NB4 (cell line): ENCODE measurements around the gene ZNF446.

Experiments
- POLR2A ChIP-seq: IDR thresholded peaks from 2 replicates; pipeline ENCODE4 v1.6.1; 2011; ENCODE audit warnings: mild to moderate bottlenecking; ENCODE audit not compliant: insufficient read length; ENCODE audit errors: extremely low read depth
- TF ChIP-seq, protein P1 (sequence below): IDR thresholded peaks from one replicate; pipeline ENCODE4 v1.5.1; 2012; ENCODE audit warnings: low read depth, low read length

DNA sequence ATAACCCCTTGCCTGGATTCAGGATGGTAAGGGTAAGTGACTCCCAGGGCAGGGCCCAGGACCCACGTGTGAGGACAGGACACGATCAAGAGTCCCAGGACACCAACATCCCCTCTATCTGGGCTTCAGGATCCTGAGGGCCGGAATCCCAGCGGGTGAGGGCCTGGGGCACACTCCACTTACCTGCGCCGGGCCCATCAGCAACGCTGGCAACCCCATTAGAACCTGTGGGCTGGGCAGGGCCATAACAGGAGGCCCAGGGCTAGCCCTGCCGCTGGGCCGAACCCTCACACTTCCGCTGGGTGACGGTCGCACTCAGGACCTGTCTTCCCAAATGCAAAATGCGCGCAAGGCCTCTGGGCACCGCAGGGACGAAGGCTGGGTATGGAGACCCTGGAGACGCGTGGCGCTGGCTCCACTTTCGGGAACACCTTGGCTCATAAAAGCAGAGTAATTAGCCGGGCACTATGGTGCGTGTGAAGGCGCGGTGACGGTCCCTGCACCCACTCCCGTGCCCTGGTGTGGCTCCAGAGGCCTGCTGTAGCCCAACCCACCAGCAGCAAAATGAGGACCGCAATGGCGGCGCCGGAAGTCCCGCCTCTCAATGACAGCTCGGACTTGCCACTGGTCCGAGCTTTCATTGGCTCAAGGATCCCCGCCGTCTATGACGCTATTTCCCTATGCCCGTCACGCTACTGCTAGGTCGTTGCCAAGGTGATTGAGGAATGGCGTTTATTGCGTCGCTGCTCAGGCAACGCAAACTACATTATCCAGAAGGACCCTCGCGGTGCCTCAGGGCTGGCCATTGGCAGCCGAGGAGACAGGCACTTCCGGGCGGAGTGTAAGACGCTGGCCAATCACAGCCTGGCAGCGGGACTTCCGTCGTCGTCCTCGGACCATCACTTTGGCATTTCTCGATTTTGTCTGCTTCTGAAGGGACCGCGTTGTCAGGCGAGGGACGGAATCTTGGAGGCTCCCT is 36.3 kb upstream of the ZNF446 start, which contains the start of gene ZNF132:
- TF ChIP-seq, protein P1, sequence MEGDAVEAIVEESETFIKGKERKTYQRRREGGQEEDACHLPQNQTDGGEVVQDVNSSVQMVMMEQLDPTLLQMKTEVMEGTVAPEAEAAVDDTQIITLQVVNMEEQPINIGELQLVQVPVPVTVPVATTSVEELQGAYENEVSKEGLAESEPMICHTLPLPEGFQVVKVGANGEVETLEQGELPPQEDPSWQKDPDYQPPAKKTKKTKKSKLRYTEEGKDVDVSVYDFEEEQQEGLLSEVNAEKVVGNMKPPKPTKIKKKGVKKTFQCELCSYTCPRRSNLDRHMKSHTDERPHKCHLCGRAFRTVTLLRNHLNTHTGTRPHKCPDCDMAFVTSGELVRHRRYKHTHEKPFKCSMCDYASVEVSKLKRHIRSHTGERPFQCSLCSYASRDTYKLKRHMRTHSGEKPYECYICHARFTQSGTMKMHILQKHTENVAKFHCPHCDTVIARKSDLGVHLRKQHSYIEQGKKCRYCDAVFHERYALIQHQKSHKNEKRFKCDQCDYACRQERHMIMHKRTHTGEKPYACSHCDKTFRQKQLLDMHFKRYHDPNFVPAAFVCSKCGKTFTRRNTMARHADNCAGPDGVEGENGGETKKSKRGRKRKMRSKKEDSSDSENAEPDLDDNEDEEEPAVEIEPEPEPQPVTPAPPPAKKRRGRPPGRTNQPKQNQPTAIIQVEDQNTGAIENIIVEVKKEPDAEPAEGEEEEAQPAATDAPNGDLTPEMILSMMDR = no peak
- TF ChIP-seq POLR2A = no peak
